GM18502 (cell line): ENCODE data around the gene BRD3.

Experiments
- ATAC-seq: cut with Tn5 transposase; IDR thresholded peaks from one replicate; pipeline ENCODE4 v1.9.1; 2021; ENCODE audit warnings: mild to moderate bottlenecking; ENCODE audit not compliant: unreplicated experiment, poor library complexity

Gene BRD3

GRCh38 chr9:134055981-134056461, 11.8 kb downstream of the BRD3 start:
- ATAC-seq, result no peak

- no peak for ATAC-seq
Measured at GRCh38 chr9:134054891-134055811, 12.7 kb downstream of the BRD3 start.

GRCh38 chr9:134053941-134054761, 13.7 kb downstream of the BRD3 start:
- ATAC-seq, result no peak

- ATAC-seq, result no peak
Measured at GRCh38 chr9:134053401-134053871, 14.4 kb downstream of the BRD3 start.

- no peak for ATAC-seq
Measured at GRCh38 chr9:134052941-134053340, 14.9 kb downstream of the BRD3 start.

GRCh38 chr9:134052491-134052890, 15.3 kb downstream of the BRD3 start:
- ATAC-seq, result no peak

GRCh38 chr9:134051319-134051718, 16.5 kb downstream of the BRD3 start:
- ATAC-seq, result no peak

GRCh38 chr9:134050726-134051125, 17.1 kb downstream of the BRD3 start:
- ATAC-seq, result no peak

- ATAC-seq, result no peak
Measured at GRCh38 chr9:134049772-134050588, 17.8 kb downstream of the BRD3 start.

- no peak for ATAC-seq
Measured at GRCh38 chr9:134049236-134049635, 18.6 kb downstream of the BRD3 start.

- ATAC-seq, result no peak
Measured at GRCh38 chr9:134048582-134048968, 19.3 kb downstream of the BRD3 start.

- no peak for ATAC-seq
Measured at GRCh38 chr9:134047868-134048581, 19.8 kb downstream of the BRD3 start.

- no peak for ATAC-seq
Measured at GRCh38 chr9:134046894-134047681, 20.7 kb downstream of the BRD3 start.

- ATAC-seq, result no peak
Measured at GRCh38 chr9:134045841-134046544, 21.8 kb downstream of the BRD3 start.

- no peak for ATAC-seq
Measured at GRCh38 chr9:134044944-134045343, 22.9 kb downstream of the BRD3 start.

- ATAC-seq, result no peak
Measured at GRCh38 chr9:134043531-134043988, 24.3 kb downstream of the BRD3 start.

GRCh38 chr9:134041649-134041962, 26.2 kb downstream of the BRD3 start:
- ATAC-seq, result no peak
